Right ventricle myocardium inferior (tissue), 1 donor: ENCODE data around the gene RPP38. TPM values are rescaled to one million over a fixed set of nuclear protein-coding genes. Genes with fewer than 3 reads are reported as not detected.

Experiments used
- ATAC-seq: fragments of 200-7000 bp; cut with Tn5 transposase; one replicate; pipeline ENCODE4 v1.9.1; 2020; ENCODE audit warnings: mild to moderate bottlenecking, moderate library complexity
- DNase-seq: peaks from one replicate; pipeline ENCODE4 v3.0.0; 2021; ENCODE audit errors: missing footprints
- intact Hi-C: fragments of 100-400 bp; cut with DNase I; formaldehyde crosslinking; loops from one replicate; pipeline ENCODE4 v1.11.0; 2022
- total RNA-seq: library from RNA; stranded (reverse); fragmentation: NEBNext Ultra II Directional; extraction: Animal tissue kit (Norgen Biotek cat#: 25700); gene quantifications from one replicate; pipeline ENCODE4 v1.2.1, GENCODE V29; 2021
- donor health status: DM: no; HTN: yes; CAD: no; lungs with severe emphysema.

The RPP38 gene
- total RNA-seq, 1 donor from 2014 or later: 9.1 TPM

GRCh38 chr10:15144788-15145187 lies 47.6 kb downstream of the RPP38 start:
- intact Hi-C loops: no loop called here
- DNase-seq: no peak
- no peak for ATAC-seq

GRCh38 chr10:15146366-15146765 lies 49.2 kb downstream of the RPP38 start:
- no peak for ATAC-seq
- no peak for DNase-seq
- intact Hi-C loops: no loop called here

- no peak for ATAC-seq
- intact Hi-C loops: no loop called here
- DNase-seq: no peak
Observed at GRCh38 chr10:15147594-15148392, 50.6 kb downstream of the RPP38 start.

GRCh38 chr10:15149042-15149771 lies 52.1 kb downstream of the RPP38 start:
- DNase-seq (no peak), ATAC-seq (no peak)
- intact Hi-C loops: no loop called here

GRCh38 chr10:15150563-15150962 lies 53.4 kb downstream of the RPP38 start:
- intact Hi-C loops: no loop called here
- DNase-seq: no peak
- ATAC-seq: no peak

GRCh38 chr10:15152556-15152955 lies 55.4 kb downstream of the RPP38 start:
- DNase-seq (no peak), ATAC-seq (no peak)
- intact Hi-C loops: no loop called here

Other genes starting within 250 kb of the RPP38 start
- 4.9 TPM for gene SUV39H2, start 218.5 kb upstream of the RPP38 start, total RNA-seq
- 4.2 TPM for gene DCLRE1C, start 143.3 kb upstream of the RPP38 start, total RNA-seq
- gene MEIG1, start 138.0 kb upstream of the RPP38 start, total RNA-seq: not detected
- 0.35 TPM for gene OLAH, start 53.4 kb upstream of the RPP38 start, total RNA-seq
- gene ACBD7, start 8.6 kb upstream of the RPP38 start, total RNA-seq: not detected
- 14.3 TPM for gene NMT2, start 71.3 kb downstream of the RPP38 start, total RNA-seq